ENCODE results near the gene ETS1. TPM values are rescaled to one million over a fixed set of nuclear protein-coding genes. Genes with fewer than 3 reads are reported as not detected.
A peak's percentile ranks its signal among the peaks of the same experiment; 100 is the strongest.

The ETS1 gene
- total RNA-seq, 6 experiments from 2014 or later = 14.2 to 37.2 (median 23.3) TPM

DNA sequence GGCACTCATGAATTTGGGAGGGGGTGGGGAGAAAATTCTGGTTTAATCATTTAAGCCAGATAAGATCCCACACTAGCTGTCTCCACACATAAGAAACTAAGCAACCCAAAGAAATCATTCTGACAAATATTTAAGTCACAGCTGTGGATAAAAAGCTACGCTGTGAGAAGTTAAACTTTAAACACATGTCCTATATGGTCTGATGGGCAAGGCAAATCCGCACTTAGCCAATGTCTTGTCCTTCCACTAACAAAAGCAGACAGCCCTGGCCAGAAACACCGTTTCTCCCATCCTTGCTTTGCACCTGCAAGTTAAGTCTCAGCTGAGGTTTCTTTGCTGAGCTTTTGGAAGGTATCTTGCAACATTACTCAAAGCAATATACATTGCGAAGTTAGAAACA lies 68.0 kb downstream of the ETS1 start:
- H3K9me3 ChIP-seq = no peaks in the 10 kb centered on the region
- peaks cover 0 to 11% (median 0%) of the 10 kb centered on the region in 4 donors for H3K4me1 ChIP-seq
- intact Hi-C loops (cut with DNase I) = no loop called here
- ATAC-seq (no peak), DNase-seq (no peak)
- no peaks in the 10 kb centered on the region for H3K36me3 ChIP-seq
- no peaks in the 10 kb centered on the region for H3K27me3 ChIP-seq
- 51% methylated on average over 4 of the region's 4 CpGs for WGBS (ENCODE audit: insufficient coverage, low coverage, low lambda C conversion rate, missing lambda C conversion rate)
- peak overlapping the region; percentile 81 to 93 (median 87) for H3K27ac ChIP-seq
- TF ChIP-seq, protein P1, sequence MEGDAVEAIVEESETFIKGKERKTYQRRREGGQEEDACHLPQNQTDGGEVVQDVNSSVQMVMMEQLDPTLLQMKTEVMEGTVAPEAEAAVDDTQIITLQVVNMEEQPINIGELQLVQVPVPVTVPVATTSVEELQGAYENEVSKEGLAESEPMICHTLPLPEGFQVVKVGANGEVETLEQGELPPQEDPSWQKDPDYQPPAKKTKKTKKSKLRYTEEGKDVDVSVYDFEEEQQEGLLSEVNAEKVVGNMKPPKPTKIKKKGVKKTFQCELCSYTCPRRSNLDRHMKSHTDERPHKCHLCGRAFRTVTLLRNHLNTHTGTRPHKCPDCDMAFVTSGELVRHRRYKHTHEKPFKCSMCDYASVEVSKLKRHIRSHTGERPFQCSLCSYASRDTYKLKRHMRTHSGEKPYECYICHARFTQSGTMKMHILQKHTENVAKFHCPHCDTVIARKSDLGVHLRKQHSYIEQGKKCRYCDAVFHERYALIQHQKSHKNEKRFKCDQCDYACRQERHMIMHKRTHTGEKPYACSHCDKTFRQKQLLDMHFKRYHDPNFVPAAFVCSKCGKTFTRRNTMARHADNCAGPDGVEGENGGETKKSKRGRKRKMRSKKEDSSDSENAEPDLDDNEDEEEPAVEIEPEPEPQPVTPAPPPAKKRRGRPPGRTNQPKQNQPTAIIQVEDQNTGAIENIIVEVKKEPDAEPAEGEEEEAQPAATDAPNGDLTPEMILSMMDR (IDR thresholded peaks at IDR 0.05) = no peak
- no peak for TF ChIP-seq POLR2A (IDR thresholded peaks at IDR 0.05)
- H3K4me3 ChIP-seq = peak overlapping the region; percentile 59 to 67 (median 66)

DNA sequence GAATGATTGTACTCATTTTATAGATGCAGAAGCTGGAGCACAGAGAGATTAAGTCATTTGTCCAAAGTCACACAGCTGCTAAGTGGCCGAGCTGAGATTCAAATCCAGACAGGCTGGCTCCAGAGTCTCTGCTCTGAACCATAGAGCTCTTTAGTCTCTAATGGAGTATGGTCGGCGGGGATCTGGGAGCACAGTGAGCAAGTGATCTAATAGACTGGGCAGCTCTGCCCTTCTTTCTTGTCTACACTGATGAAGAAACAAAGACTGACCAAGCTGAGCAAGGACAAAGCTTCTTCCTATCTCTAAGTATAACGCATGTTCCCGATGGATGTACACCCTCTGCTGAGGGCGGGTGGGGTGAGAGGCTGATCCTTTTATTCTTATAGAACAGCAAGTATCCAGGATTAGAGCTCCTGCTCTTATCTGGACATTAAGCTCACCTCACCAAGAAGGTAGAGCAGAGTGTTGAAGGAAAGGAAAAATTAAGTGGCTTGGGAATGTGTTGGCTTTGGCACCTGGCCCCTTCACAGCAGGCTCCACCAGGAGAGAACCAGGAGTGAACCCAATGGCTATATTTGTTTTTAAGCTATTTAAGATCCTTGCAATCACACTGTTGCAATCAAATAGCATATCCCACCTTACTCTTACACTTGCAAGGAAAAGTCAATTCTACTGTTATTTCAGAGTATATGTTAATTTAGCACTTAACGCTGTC lies 68.7 kb downstream of the ETS1 start:
- Histone ChIP-seq H3K36me3 (no peaks in the 10 kb centered on the region), H3K4me3 (peak overlapping the region; percentile 59 to 67 (median 66)), H3K27me3 (no peaks in the 10 kb centered on the region), H3K9me3 (no peaks in the 10 kb centered on the region), H3K4me1 (peaks cover 0 to 11% (median 0%) of the 10 kb centered on the region in 4 donors), H3K27ac (peak overlapping the region; percentile 48 to 93 (median 81))
- intact Hi-C loops (cut with DNase I) = no loop called here
- ATAC-seq = no peak
- TF ChIP-seq, protein P1 (IDR thresholded peaks at IDR 0.05) = no peak
- no peak for TF ChIP-seq POLR2A (IDR thresholded peaks at IDR 0.05)
- 54% methylated on average over 7 of the region's 7 CpGs for WGBS (ENCODE audit: insufficient coverage, low coverage, low lambda C conversion rate, missing lambda C conversion rate)
- DNase-seq = no peak

DNA sequence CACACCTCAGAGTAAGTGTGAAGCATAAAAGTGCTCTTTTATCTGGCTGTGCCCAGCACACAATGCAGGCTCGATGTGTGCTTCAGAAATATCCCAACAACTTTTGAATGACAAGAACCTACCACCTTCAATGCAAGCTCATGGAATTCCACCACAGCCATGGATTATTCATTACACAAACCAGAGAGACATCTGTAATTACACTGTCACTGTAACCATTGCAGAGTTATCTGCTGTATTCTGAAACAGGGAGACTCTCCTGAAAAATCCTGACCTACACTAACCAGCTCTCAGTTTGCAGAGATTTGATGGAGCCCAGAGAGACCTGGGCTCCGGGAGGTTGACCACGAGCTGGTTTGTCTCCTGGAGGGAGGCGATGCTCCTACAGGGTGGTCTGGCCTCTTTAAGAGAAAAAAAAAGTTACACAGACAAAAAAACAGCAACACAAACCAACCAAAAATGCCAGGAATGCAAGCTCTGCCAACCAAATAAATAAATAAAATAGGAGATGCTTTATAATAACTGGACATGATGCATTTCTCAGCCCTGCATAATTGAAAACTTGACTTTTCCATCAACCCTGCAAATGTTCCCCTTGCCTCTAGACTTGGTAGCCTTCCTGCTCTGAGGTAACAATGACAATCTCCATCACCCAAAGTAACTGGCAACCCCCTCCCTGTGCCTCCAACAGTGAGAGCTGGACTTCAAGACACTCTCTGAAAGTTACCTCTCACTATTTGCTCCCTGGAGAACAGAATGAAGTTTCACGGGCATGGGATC lies 69.7 kb downstream of the ETS1 start:
- no peaks in the 10 kb centered on the region for H3K36me3 ChIP-seq
- no peaks in the 10 kb centered on the region for H3K9me3 ChIP-seq
- H3K27me3 ChIP-seq = no peaks in the 10 kb centered on the region
- intact Hi-C loops (cut with DNase I) = no loop called here
- DNase-seq (no peak), ATAC-seq (no peak)
- H3K4me1 ChIP-seq = peaks cover 0 to 6% (median 0%) of the 10 kb centered on the region in 4 donors
- TF ChIP-seq POLR2A (IDR thresholded peaks at IDR 0.05) = no peak
- TF ChIP-seq, protein P1 (IDR thresholded peaks at IDR 0.05) = no peak
- peak overlapping the region; percentile 8 to 67 (median 66) for H3K4me3 ChIP-seq
- H3K27ac ChIP-seq = peak overlapping the region; percentile 48 to 93 (median 81)
- WGBS (ENCODE audit: insufficient coverage, low coverage, low lambda C conversion rate, missing lambda C conversion rate) = 58% methylated on average over 5 of the region's 5 CpGs

DNA sequence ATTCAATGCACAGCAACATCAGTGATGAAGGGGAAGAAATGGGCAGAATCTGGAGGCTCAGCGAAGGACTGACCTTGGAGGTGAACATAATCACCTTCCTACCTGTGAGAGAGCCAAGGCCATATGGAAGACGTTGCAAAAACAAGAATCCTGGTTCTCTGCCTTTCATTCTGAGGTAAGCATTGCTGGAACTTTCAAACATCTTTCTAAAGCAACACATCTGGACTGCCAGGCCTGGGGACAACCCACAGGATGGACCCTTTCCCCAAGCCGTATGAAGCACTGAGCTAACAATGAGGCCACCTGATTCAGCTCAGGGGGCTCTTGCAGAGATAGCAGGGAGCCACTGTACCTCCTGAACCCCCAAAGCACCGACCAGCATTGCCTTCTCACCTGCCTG lies 70.5 kb downstream of the ETS1 start:
- Histone ChIP-seq H3K9me3 (no peaks in the 10 kb centered on the region), H3K4me1 (peaks cover 0 to 5% (median 0%) of the 10 kb centered on the region in 4 donors), H3K27me3 (no peaks in the 10 kb centered on the region), H3K36me3 (no peaks in the 10 kb centered on the region), H3K27ac (peak overlapping the region; percentile 8 to 93 (median 13)), H3K4me3 (peak overlapping the region in 2 of 3 donors; percentile 7 to 66)
- no peak for DNase-seq
- WGBS (ENCODE audit: insufficient coverage, low coverage, low lambda C conversion rate, missing lambda C conversion rate) = 76% methylated on average over 2 of the region's 4 CpGs
- ATAC-seq = no peak
- intact Hi-C loops (cut with DNase I) = no loop called here
- TF ChIP-seq, protein P1 (IDR thresholded peaks at IDR 0.05) = no peak
- no peak for TF ChIP-seq POLR2A (IDR thresholded peaks at IDR 0.05)
